SU-DHL-6 (cell line): ENCODE data around the gene NLRP1.

ENCODE experiments used
- H2AFZ ChIP-seq: fragments of 200-600 bp; sonication (generic); 2 replicates; pipeline ENCODE4 v1.6.1; 2014; ENCODE audit warnings: low read depth, mild to moderate bottlenecking, moderate library complexity, mixed read lengths, antibody characterized with exemption, low read length; ENCODE audit not compliant: severe bottlenecking
- H3F3A ChIP-seq: fragments of 200-600 bp; shearing (Covaris generic); 2 replicates; pipeline ENCODE4 v1.6.0; 2016; ENCODE audit warnings: antibody characterized with exemption, mild to moderate bottlenecking; ENCODE audit not compliant: insufficient read depth
- H3K27ac ChIP-seq: fragments of 200-600 bp; sonication (generic); 2 replicates; pipeline ENCODE4 v1.5.1; 2016; ENCODE audit warnings: low read depth, mild to moderate bottlenecking, low read length, moderate library complexity, mixed read lengths
- H3K27me3 ChIP-seq: fragments of 200-600 bp; sonication (generic), shearing (Covaris generic); 2 replicates; pipeline ENCODE4 v1.6.0; 2014; ENCODE audit warnings: mild to moderate bottlenecking, low read length
- H3K36me3 ChIP-seq: fragments of 200-600 bp; sonication (generic); 2 replicates; pipeline ENCODE4 v1.6.1; 2014; ENCODE audit warnings: mild to moderate bottlenecking, low read length, mixed read lengths
- H3K4me2 ChIP-seq: fragments of 300-600, 200-600 bp; shearing (Covaris generic), sonication (generic); 2 replicates; pipeline ENCODE4 v1.6.0; 2014; ENCODE audit warnings: low read length, low read depth, mild to moderate bottlenecking; ENCODE audit not compliant: poor library complexity, severe bottlenecking
- H3K4me3 ChIP-seq: fragments of 200-600 bp; sonication (generic); 2 replicates; pipeline ENCODE4 v1.5.1; 2014; ENCODE audit warnings: antibody characterized with exemption, low read length, mild to moderate bottlenecking, mixed read lengths; ENCODE audit not compliant: insufficient read depth, poor library complexity, severe bottlenecking
- H3K79me2 ChIP-seq: fragments of 200-600 bp; sonication (generic); 2 replicates; pipeline ENCODE4 v1.6.1; 2014; ENCODE audit warnings: mild to moderate bottlenecking, low read length, moderate library complexity; ENCODE audit not compliant: insufficient read depth
- H3K9ac ChIP-seq: fragments of 200-600 bp; sonication (generic); 2 replicates; pipeline ENCODE4 v1.7.0; 2014; ENCODE audit warnings: mild to moderate bottlenecking, low read length
- H3K9me2 ChIP-seq: fragments of 200-600 bp; sonication (generic); replicated peaks from 2 replicates; pipeline ENCODE4 v1.6.1; 2014; ENCODE audit warnings: low read length; ENCODE audit not compliant: insufficient read depth
- H3K9me3 ChIP-seq: fragments of 200-600 bp; sonication (generic); 2 replicates; pipeline ENCODE4 v1.6.1; 2014; ENCODE audit warnings: low read length, mixed read lengths; ENCODE audit not compliant: insufficient read depth
- H4K20me1 ChIP-seq: fragments of 200-600 bp; sonication (generic); 2 replicates; pipeline ENCODE4 v1.6.1; 2014; ENCODE audit warnings: low read depth, mild to moderate bottlenecking, antibody characterized with exemption, low read length, moderate library complexity, mixed read lengths
- CTCF ChIP-seq: fragments of 200-600 bp; sonication (generic); IDR thresholded peaks from one replicate; pipeline ENCODE4 v1.5.1; 2017; ENCODE audit warnings: antibody characterized with exemption, mild to moderate bottlenecking, low read length, moderate library complexity; ENCODE audit not compliant: insufficient read depth, poor library complexity, severe bottlenecking
- EZH2phosphoT487 ChIP-seq: fragments of 200-600 bp; sonication (generic), shearing (Covaris generic); conservative IDR thresholded peaks from 2 replicates; pipeline ENCODE4 v1.6.1; 2018; ENCODE audit warnings: mild to moderate bottlenecking, antibody characterized with exemption, low read length, moderate library complexity, mixed read lengths

Gene NLRP1

GRCh38 chr17:5562661-5563360 lies 21.5 kb downstream of the NLRP1 start:
- TF ChIP-seq CTCF (no peak), EZH2phosphoT487 (no peak)
- no peak overlapping the region for H3K4me3 ChIP-seq
- no peaks in the 10 kb centered on the region for H4K20me1 ChIP-seq
- H3K27ac ChIP-seq = no peak overlapping the region
- H3K79me2 ChIP-seq = no peaks in the 10 kb centered on the region
- H3K27me3 ChIP-seq = no peaks in the 10 kb centered on the region
- H3F3A ChIP-seq = no peaks in the 10 kb centered on the region
- H2AFZ ChIP-seq = no peak overlapping the region
- H3K9me2 ChIP-seq = no peaks in the 10 kb centered on the region
- H3K9ac ChIP-seq = no peak overlapping the region
- no peak overlapping the region for H3K4me2 ChIP-seq
- H3K9me3 ChIP-seq = no peaks in the 10 kb centered on the region
- no peaks in the 10 kb centered on the region for H3K36me3 ChIP-seq

- H3K4me3 ChIP-seq = no peak overlapping the region
- H3K27me3 ChIP-seq = no peaks in the 10 kb centered on the region
- no peaks in the 10 kb centered on the region for H3F3A ChIP-seq
- no peak for TF ChIP-seq EZH2phosphoT487
- TF ChIP-seq CTCF = no peak
- H3K4me2 ChIP-seq = no peak overlapping the region
- H3K9me3 ChIP-seq = no peaks in the 10 kb centered on the region
- no peaks in the 10 kb centered on the region for H3K36me3 ChIP-seq
- H3K27ac ChIP-seq = no peak overlapping the region
- H3K9ac ChIP-seq = no peak overlapping the region
- no peaks in the 10 kb centered on the region for H3K79me2 ChIP-seq
- H2AFZ ChIP-seq = no peak overlapping the region
- H3K9me2 ChIP-seq = no peaks in the 10 kb centered on the region
- no peaks in the 10 kb centered on the region for H4K20me1 ChIP-seq
Measured at GRCh38 chr17:5561736-5562571, 22.4 kb downstream of the NLRP1 start.

DNA sequence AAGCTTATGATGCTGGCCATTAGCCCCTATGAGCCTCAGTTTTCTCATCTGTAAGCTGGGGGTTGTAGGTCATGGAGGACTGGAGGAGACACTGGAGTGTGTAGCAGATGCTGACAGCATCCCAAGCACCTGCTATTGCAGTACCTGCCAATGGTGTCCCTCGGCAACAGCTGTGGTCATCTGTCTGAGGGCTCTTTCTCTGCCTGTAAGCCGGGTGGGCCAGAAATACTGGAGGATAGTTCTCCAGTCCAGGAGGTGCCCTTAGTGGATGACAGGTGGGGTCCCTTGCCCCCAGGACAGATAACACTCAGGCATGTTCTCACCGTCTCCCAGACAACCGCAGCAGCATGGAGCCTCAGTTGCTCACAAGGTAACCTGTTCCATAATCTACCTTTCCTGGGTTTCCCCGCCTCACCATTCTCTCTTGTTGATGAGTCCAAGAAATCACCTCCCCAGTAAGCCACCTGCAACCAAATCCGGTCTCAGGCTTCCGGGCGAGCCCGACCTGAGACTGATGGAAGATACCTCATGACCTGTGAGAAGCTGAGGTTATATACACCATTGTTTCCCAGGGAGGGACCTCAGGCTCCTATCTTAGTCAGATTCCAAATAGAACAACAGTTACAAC lies 23.8 kb downstream of the NLRP1 start:
- Histone ChIP-seq H3K27ac (no peak overlapping the region), H2AFZ (no peak overlapping the region), H3K9me3 (no peaks in the 10 kb centered on the region), H3K9ac (no peak overlapping the region), H3K36me3 (no peaks in the 10 kb centered on the region), H3K4me2 (no peak overlapping the region), H4K20me1 (no peaks in the 10 kb centered on the region), H3F3A (no peaks in the 10 kb centered on the region), H3K4me3 (no peak overlapping the region), H3K27me3 (no peaks in the 10 kb centered on the region), H3K79me2 (no peaks in the 10 kb centered on the region), H3K9me2 (no peaks in the 10 kb centered on the region)
- TF ChIP-seq CTCF (no peak), EZH2phosphoT487 (no peak)
